22Rv1 (cell line): ENCODE measurements around the gene RNASE12.

ENCODE experiments used
- ZFX ChIP-seq: fragments of 450-650 bp; IDR thresholded peaks from 2 replicates; pipeline ENCODE4 v1.6.1; 2017; ENCODE audit warnings: antibody characterized with exemption, borderline replicate concordance
- TF ChIP-seq, protein P1 (sequence below): fragments of 450-650 bp; IDR thresholded peaks from 2 replicates; pipeline ENCODE4 v1.5.1; 2017; ENCODE audit warnings: mild to moderate bottlenecking

- TF ChIP-seq, protein P1, sequence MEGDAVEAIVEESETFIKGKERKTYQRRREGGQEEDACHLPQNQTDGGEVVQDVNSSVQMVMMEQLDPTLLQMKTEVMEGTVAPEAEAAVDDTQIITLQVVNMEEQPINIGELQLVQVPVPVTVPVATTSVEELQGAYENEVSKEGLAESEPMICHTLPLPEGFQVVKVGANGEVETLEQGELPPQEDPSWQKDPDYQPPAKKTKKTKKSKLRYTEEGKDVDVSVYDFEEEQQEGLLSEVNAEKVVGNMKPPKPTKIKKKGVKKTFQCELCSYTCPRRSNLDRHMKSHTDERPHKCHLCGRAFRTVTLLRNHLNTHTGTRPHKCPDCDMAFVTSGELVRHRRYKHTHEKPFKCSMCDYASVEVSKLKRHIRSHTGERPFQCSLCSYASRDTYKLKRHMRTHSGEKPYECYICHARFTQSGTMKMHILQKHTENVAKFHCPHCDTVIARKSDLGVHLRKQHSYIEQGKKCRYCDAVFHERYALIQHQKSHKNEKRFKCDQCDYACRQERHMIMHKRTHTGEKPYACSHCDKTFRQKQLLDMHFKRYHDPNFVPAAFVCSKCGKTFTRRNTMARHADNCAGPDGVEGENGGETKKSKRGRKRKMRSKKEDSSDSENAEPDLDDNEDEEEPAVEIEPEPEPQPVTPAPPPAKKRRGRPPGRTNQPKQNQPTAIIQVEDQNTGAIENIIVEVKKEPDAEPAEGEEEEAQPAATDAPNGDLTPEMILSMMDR = no peak
- no peak for TF ChIP-seq ZFX
These were observed 22.8 kb downstream of the RNASE12 start for GRCh38 chr14:20568393-20568792.
